ENCODE data around the gene DAD1. TPM values are rescaled to one million over a fixed set of nuclear protein-coding genes. Genes with fewer than 3 reads are reported as not detected.

Gene DAD1
- total and polyA plus RNA-seq, 2 of the 8 experiments (the other 6 are each of a cell fraction or from before 2014, with no cell fraction given) = 131 to 440 TPM

- H3K36me3 ChIP-seq (ENCODE audit: control insufficient read depth in 2 of 4, insufficient read depth in 4 of 4, low read length in 3 of 4) = no peaks in the 10 kb centered on the region
- no peak overlapping the region for H2BK20ac ChIP-seq (ENCODE audit: low read length)
- no peak overlapping the region for H4K5ac ChIP-seq (ENCODE audit: insufficient read length, low read depth, low read length)
- H3K79me2 ChIP-seq (ENCODE audit: control insufficient read depth in 1 of 2, insufficient read depth in 2 of 2, low read length in 2 of 2) = no peaks in the 10 kb centered on the region
- H3K14ac ChIP-seq (ENCODE audit: insufficient read length) = no peak overlapping the region
- H3K4me1 ChIP-seq (replicated peaks in 1 of 4; ENCODE audit: control insufficient read depth in 3 of 4, insufficient read depth in 4 of 4, low read length in 3 of 4) = no peaks in the 10 kb centered on the region; a peak in 1 of 7 replicates
- H3K23ac ChIP-seq (ENCODE audit: insufficient read length) = no peak overlapping the region
- FAIRE-seq (no peak), DNase-seq (ENCODE audit: low read depth in 1 of 2, low spot score in 2 of 2) (no peak)
- H4K91ac ChIP-seq (replicated peaks; ENCODE audit: insufficient read length, low read length) = no peak overlapping the region
- no peak overlapping the region for H3K18ac ChIP-seq (ENCODE audit: extremely low read depth, low read length)
- no peak overlapping the region for H2AFZ ChIP-seq (ENCODE audit: low read length)
- no peak overlapping the region for H3K27ac ChIP-seq (ENCODE audit: low read depth, low read length)
- no peaks in the 10 kb centered on the region for H4K20me1 ChIP-seq (replicated peaks in 1 of 2; ENCODE audit: control insufficient read depth in 1 of 2, insufficient read depth in 2 of 2, low read length in 2 of 2)
- no peak overlapping the region for H3K56ac ChIP-seq (replicated peaks; ENCODE audit: insufficient read length, low read depth, low read length)
- no peak overlapping the region for H2BK5ac ChIP-seq (ENCODE audit: low read depth, low read length)
- no peak overlapping the region for H4K8ac ChIP-seq (ENCODE audit: extremely low read depth, insufficient read depth, low read length)
- POLR2A ChIA-PET (ENCODE audit: partially characterized antibody) = no interaction called here
- no peak overlapping the region for H3K4me2 ChIP-seq (ENCODE audit: insufficient read depth in 1 of 2, low read depth in 2 of 2, low read length in 2 of 2)
- H3K9ac ChIP-seq (replicated peaks in 1 of 4; ENCODE audit: extremely low read depth in 1 of 4, low read depth in 3 of 4, low read length in 3 of 4) = no peak overlapping the region
- no peak overlapping the region for H2BK15ac ChIP-seq (ENCODE audit: low read length)
- H2BK12ac ChIP-seq (ENCODE audit: low read depth, low read length) = no peak overlapping the region
- H2BK120ac ChIP-seq (replicated peaks; ENCODE audit: low read depth, low read length) = no peak overlapping the region
- H3K23me2 ChIP-seq (ENCODE audit: low read depth, low read length) = no peaks in the 10 kb centered on the region
- H3K9me3 ChIP-seq (ENCODE audit: insufficient read depth in 2 of 2, low read depth in 1 of 2, low read length in 1 of 2) = no peaks in the 10 kb centered on the region
- H3K4ac ChIP-seq (replicated peaks; ENCODE audit: insufficient read length, low read depth, low read length) = no peak overlapping the region
- H2AK5ac ChIP-seq (ENCODE audit: low read depth, low read length) = no peak overlapping the region
- H3K79me1 ChIP-seq (ENCODE audit: low read depth, low read length) = no peaks in the 10 kb centered on the region
- H3K4me3 ChIP-seq (ENCODE audit: extremely low read depth in 1 of 4, insufficient read depth in 2 of 4, low read depth in 3 of 4, low read length in 4 of 4) = no peak overlapping the region
- H3K27me3 ChIP-seq (replicated peaks in 1 of 4; ENCODE audit: control insufficient read depth in 3 of 4, extremely low read depth in 1 of 4, insufficient read depth in 3 of 4, low read length in 3 of 4) = no peaks in the 10 kb centered on the region; a peak in 1 of 7 replicates
- CTCF ChIA-PET (ENCODE audit: partially characterized antibody) = interaction anchor here (0.5 kb wide), 1 partner anchor 1518 kb away, joined by 3 read pairs; no protein-coding TSS in a partner anchor
- TF ChIP-seq RAD21 (IDR thresholded peaks at IDR 0.05 in 1 of 2, conservative IDR thresholded peaks at IDR 0.05 in 1 of 2; ENCODE audit: low read depth in 2 of 2, low read length in 2 of 2) (no peak), TAF1 (IDR thresholded peaks at IDR 0.05; ENCODE audit: low read depth, low read length) (no peak), JUND (IDR thresholded peaks at IDR 0.05; ENCODE audit: low read length) (no peak), POU5F1 (IDR thresholded peaks at IDR 0.05; ENCODE audit: low read depth, low read length) (no peak), KDM5A (IDR thresholded peaks at IDR 0.05; ENCODE audit: low read length) (no peak), SIX5 (IDR thresholded peaks at IDR 0.05; ENCODE audit: low read depth, low read length) (no peak), SIN3A (conservative IDR thresholded peaks at IDR 0.05 in 1 of 2, IDR thresholded peaks at IDR 0.05 in 1 of 2; ENCODE audit: low read depth in 1 of 2, low read length in 2 of 2) (no peak), SAP30 (IDR thresholded peaks at IDR 0.05; ENCODE audit: insufficient read depth, insufficient replicate concordance, low read length) (no peak), SP2 (IDR thresholded peaks at IDR 0.05; ENCODE audit: low read length) (no peak), NANOG (IDR thresholded peaks at IDR 0.05; ENCODE audit: insufficient read depth, low read depth, low read length, poor library complexity, severe bottlenecking) (no peak), TBP (IDR thresholded peaks at IDR 0.05; ENCODE audit: low read depth, low read length) (no peak), EGR1 (IDR thresholded peaks at IDR 0.05; ENCODE audit: borderline replicate concordance, low read depth, low read length) (no peak), KDM1A (IDR thresholded peaks at IDR 0.05; ENCODE audit: borderline replicate concordance, low read length) (no peak), SP1 (IDR thresholded peaks at IDR 0.05; ENCODE audit: low read depth, low read length) (no peak), SP4 (IDR thresholded peaks at IDR 0.05; ENCODE audit: low read length) (no peak), MAX (IDR thresholded peaks at IDR 0.05) (no peak)
These were observed 65.7 kb downstream of the DAD1 start for GRCh38 chr14:22523283-22523682.
